Stimulated activated CD4-positive, alpha-beta T cell treated with anti-CD3 and anti-CD28 coated beads, Interleukin-2, amount 100 ng/mL, for 24 hours (primary cell): ENCODE data around the gene OR5C1.
"Not testable (repeated sequence)": the region's sequence is repeated elsewhere in the genome, so short reads cannot be mapped to it uniquely, and the experiment has no call there.

Experiments used
- DNase-seq, 2 donors: peaks; one replicate each; pipeline ENCODE4 v3.0.0-alpha.2; 2020

Gene OR5C1

DNA sequence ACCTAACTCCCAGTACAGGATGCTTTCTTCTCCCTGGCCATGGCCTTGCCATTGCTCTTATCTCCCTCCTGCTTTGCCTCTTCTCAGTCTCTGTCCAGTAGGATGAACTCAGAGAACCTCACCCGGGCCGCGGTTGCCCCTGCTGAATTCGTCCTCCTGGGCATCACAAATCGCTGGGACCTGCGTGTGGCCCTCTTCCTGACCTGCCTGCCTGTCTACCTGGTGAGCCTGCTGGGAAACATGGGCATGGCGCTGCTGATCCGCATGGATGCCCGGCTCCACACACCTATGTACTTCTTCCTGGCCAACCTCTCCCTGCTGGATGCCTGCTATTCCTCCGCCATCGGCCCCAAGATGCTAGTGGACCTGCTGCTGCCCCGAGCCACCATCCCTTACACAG, at the start of gene OR5C1:
Gene OR5C1, plus strand, starts transcription at position 103 of the 400 bp plus-strand sequence. Its CDS starts 0 bp downstream, at position 103.
- no peak for DNase-seq

- no peak for DNase-seq
These were observed 46.7 kb upstream of the OR5C1 start, which contains the start of gene OR1L6 for GRCh38 chr9:122742003-122742402. OR1L6 (plus strand) TSS chr9:122742303; CDS start chr9:122749848, 7,545 bp downstream.

DNA sequence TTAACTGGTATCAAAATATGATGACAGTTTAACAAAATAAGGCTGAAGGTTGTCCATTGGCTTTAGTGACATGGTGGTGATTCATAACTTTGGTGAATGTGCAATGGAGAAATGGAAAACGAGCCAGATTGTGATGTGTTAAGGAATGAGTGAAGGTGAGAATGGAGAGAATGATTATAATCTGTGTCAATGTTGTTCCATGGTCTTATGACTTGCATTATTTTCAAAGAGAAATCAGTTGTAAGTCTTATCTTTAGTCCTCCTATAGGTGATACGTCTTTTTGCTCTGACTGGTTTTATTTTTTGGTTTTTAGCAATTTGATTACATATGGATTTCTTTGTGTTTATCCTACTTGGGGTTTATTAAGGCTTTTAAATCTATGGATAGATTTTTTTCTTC, 33.9 kb upstream of the OR5C1 start:
- DNase-seq: no peak

GRCh38 chr9:122767817-122768216, 20.9 kb upstream of the OR5C1 start:
- DNase-seq: no peak

GRCh38 chr9:122777052-122777451, 11.7 kb upstream of the OR5C1 start:
- DNase-seq: no peak

- DNase-seq: no peak
These were observed 10.7 kb upstream of the OR5C1 start for GRCh38 chr9:122777935-122778627.

DNA sequence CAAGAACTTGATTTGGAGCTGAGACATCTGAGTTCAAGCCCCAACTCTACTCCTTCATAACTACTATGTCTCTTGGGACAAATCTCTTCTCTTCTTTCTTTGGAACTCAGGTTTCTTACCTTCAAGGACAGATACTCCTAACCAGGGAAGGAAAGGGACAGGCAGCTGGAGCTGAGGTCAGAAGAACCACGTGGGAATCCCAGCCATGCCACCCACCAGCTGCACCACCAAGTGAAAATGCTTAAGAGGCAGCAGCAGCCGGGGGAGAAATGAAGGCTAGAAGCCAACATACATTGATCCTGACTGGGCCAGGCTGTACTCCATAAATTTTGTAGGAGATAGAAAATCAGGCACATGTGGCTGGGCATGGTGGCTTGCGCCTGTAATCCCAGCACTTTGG, 9.6 kb upstream of the OR5C1 start:
- DNase-seq: no peak

DNA sequence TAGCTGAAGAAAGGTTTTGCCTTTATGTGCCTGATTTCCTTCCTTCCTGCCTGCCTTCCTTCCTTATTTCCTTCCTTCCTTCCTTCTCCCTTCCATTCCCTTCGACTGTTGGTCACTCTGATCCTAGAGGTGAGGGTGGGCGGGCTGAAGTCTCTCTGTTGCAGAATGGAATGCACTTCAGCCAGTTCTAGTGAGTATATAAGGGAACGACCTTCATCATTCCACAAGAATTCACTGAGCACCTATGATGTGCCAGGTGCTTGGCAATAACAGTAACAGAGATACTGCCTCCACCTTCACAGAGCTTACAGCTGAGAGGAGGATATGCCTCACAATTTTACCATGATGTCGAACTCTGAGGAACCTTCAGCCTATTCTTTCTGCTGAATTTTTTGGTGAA, 8.7 kb upstream of the OR5C1 start:
- DNase-seq: no peak

DNA sequence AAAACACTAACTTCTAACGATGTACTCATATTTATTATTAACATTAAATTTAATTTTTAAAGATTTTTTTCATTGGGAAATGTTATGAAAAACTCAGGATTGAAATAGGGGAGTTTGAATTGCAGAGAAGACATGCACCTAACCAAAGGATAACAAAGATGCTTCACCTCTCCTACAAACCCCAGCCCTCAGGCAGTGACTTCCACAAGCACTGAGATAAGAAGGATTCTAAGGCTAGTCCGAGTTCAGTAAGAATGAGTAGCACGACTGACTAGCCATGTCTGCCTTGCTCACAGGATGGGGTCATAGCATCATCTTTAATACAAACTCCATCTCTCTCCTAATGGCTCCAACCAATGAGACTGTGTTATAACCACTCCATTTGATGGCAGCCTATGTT, 7.1 kb upstream of the OR5C1 start:
- DNase-seq: no peak

- no peak for DNase-seq
These were observed 3.5 kb upstream of the OR5C1 start for GRCh38 chr9:122785269-122785668.

GRCh38 chr9:122786338-122786737, 2.4 kb upstream of the OR5C1 start:
- no peak for DNase-seq

DNA sequence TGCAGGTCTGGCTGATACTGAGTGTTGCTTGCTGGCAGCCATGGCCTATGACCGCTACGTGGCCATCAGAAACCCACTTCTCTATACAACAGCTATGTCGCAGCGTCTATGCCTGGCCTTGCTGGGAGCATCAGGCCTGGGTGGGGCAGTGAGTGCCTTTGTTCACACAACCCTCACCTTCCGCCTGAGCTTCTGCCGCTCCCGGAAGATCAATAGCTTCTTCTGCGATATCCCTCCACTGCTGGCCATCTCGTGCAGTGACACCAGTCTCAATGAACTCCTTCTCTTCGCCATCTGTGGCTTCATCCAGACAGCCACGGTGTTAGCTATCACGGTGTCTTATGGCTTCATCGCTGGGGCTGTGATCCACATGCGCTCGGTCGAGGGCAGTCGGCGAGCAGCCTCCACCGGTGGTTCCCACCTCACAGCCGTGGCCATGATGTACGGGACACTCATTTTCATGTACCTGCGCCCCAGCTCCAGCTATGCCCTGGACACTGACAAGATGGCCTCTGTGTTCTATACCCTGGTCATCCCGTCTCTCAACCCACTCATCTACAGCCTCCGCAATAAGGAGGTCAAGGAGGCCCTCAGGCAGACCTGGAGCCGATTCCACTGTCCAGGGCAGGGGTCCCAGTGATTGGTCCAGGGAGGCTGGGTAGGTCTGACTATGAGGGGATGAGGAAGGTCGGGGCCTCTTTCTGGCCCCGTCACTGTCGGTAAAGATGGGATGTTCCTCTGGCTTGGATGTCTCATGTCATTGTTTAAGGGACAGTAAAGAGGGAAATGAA, 718 bp downstream of the OR5C1 start:
- DNase-seq: no peak

- no peak for DNase-seq
These were observed 3.3 kb downstream of the OR5C1 start for GRCh38 chr9:122791872-122792669.

DNA sequence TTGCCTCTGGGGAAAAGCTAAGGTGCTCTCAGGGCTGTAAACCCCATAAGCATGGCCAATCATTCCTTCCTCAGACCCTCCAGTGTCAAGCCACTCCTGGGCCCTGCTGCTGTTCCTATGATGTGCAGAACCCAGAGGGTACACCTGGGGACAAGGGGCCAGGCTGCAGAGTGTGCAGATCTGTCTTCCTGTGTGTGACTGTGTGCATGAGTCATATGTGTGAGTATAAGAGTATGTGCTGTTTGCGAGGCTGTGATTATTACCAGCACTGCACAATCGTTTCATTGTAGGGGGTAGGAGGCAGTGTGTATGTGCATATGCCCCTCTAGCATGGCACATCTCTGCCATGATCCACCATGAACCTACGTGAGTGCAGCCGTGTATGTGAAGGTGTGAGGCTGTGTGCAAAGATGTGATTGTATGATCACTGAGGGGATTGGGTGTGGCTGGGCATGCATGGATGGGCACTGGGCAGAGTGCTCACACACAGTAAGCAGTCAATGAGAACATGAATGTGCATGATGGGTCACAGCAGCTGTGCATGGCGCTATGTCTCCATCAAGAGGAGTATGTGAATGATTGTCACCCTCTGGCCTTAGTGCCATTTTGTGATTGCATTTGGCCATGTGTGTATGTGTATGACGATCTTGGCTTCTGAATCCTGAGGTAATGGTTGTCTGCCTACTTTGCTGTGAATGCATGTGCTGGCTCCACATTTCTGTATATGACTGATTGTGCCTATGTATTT, 8.8 kb downstream of the OR5C1 start:
- no peak for DNase-seq

GRCh38 chr9:122800066-122801060, 11.6 kb downstream of the OR5C1 start, which contains the start of gene OR1K1:
OR1K1 (plus strand) TSS chr9:122800123; CDS start chr9:122800123, 0 bp downstream.
- no peak for DNase-seq

DNA sequence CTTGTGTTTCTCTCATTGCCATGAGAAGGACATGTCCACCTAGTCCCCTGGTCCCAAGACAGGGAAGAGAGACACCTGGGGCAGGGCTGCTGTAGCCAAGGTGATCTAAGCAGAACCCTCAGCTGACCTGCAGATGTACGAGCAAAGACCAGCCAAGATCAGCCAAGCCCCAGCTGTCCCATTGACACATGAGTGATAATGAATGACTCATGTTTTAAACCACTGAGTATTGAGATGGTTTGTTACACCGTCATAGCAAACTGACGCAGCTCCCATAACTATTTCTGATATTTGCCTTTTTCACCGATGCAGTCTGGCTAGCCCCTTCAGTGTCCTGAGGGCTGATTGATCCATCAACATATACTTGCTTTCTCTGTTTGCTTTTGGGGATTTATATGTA, 17.9 kb downstream of the OR5C1 start:
- peak in 1 of 2 donors; percentile 17 for DNase-seq

GRCh38 chr9:122807271-122807900, 18.7 kb downstream of the OR5C1 start:
- DNase-seq: peak; percentile 50 to 60

DNA sequence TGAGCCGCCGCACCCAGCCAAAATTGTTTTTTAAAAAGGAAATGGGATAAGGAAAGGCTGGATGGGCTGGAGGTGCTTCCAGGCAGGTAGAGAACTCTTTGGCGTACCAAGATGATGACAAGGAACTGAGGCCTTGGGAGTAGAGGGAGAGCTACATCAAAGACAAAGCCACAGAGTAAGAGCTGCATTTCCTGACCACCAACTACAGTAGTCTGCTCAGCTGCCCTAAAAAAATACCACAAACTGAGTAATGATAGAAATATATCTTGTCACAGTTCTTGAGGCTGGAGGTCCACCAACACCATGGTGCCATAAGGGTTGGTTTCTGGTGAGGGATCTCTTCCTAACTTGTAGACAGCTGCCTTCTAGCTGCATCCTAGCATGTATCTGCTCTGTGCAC, 19.4 kb downstream of the OR5C1 start:
- DNase-seq: no peak

DNA sequence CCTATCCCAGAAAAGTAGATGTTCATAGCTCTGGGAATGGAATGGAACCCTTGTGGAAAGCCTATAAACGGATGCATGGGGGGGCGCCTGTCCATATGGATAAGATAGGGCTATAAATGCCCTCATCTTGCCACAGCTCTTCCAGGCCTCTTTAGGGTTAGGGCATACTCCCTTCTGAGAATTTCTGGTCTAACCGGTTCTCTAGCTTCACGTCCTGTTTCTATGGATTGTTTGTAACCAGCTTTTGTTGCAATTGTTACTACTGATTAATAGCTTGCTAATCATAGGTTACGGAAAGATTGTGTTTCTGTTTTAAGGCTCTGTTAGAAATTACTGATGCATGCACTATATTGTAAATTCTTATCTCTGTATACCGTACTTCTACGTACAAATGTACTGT, 20.5 kb downstream of the OR5C1 start:
- DNase-seq: not testable (repeated sequence)

DNA sequence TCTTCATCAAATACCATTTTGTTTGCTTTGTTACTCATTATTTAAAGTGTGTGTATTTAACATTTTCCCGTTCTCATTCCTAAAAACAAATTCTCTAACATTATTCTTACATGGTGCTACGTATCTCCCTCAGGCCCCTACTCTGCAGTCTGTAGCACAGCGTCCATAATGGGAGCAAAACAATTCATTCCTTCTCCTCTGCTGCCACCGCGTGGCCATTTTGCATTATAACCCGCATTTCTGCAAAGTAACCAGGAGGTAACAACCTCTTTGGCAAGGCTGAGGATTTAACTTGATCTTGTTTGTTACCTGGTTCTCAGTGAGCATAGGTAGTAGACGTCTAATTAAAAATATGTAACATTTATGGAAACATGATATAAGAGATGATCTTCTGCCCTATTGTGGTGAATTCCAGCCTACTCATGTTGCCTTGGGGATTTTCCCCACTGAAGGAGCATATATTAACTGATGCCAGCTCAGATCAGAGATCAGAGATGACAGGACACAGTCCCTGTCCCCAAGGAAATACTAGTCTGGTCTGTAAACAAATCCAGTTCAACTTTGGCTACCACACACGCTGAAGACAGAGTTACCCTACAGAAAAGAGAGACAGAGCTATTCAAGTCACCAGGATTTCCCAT, 21.7 kb downstream of the OR5C1 start:
- DNase-seq: peak; percentile 78 to 79
